RCC 7860 (cell line): ENCODE data around the gene ZNF853.
"Not testable (repeated sequence)": the region's sequence is repeated elsewhere in the genome, so short reads cannot be mapped to it uniquely, and the experiment has no call there.

Experiments
- DNase-seq: peaks from one replicate; pipeline ENCODE4 v3.0.0-alpha.2; 2015; ENCODE audit warnings: low spot score
- FAIRE-seq: peaks from 2 replicates; lab custom pipeline; 2012; peaks lifted over from hg19 to GRCh38; lab: Jason Lieb, UNC

The ZNF853 gene

DNA sequence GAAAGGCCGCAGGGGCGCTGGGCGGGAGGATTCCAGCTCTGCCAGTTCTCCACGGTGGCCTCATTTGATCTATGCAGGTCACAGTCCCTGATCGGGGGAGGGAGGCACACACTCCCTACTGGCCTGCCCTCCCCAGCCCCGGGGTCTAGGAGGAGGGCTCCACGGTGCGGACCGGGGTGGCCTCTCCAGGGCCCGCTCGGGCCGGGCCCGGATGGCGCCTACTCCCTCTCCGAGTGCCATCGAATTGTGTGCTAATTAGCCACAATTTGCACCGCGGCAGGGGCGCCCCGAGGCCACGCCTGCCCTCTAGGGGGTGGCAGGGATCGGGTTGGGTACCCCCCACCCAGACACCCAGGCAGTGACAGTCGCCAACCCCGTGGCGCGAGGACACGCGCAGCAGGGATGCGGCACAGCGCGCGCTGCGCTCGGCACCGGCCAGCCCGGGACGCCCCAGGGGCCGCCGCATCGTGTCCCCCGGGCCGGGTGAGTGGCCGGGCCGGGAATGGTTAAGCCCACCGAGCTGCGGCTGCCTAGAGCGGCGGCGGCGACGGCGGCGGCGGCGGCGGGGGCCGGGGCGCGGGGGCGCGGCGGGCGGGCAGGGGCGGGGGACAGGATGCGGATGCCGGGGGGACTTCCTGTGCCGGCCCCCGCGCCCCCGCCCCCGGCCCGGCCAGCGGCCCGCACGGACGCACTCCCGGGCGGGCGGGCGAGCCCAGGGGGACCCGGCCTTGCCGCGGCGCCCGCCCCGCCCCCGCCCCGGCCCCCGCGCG is at the start of gene ZNF853:
TSS of gene ZNF853 (plus strand) at position 658 of the 770 bp plus-strand sequence. CDS start 565 bp downstream, outside the sequence.
- no peak for FAIRE-seq
- DNase-seq: no peak

DNA sequence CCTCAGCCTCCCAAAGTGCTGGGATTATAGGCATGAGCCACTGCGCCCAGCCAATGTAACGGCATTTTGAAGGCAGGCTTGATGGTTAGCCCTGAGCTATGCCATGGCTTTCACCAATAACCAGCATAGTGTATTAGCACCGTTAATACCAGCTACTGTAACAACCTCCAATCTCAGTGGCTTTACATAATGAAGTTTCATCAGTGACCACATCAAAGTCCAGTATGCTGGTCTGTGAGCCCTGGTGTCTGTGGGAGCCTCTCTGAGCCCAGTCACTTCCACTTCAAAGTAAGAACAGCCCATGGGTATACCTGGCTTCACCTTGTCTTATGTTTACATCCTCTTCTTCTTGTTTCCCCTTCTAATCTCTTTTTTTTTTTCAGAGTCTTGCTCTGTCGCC is 49.8 kb upstream of the ZNF853 start:
- no peak for FAIRE-seq

DNA sequence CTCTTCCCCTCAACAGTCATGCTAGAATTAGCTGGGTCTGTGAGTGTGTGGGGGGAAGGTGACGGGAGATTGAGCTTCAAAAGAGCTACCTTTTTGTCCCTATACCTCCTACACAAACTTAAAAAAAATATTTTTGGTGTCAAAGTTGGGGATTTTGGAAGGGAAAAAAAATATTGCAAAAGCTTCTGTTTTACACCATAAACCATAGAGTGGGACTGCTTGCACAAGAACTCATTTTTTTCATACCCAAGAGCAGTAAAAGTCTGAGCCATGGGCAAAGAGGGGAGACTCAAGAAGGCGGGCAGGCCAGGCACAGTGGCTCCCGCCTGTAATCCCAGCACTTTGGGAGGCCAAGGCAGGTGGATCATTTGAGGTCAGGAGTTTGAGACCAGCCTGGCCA is 47.5 kb upstream of the ZNF853 start:
- FAIRE-seq: no peak
- no peak for DNase-seq

More for the DNA sequence above, 49.8 kb upstream of the ZNF853 start:
- DNase-seq: no peak

DNA sequence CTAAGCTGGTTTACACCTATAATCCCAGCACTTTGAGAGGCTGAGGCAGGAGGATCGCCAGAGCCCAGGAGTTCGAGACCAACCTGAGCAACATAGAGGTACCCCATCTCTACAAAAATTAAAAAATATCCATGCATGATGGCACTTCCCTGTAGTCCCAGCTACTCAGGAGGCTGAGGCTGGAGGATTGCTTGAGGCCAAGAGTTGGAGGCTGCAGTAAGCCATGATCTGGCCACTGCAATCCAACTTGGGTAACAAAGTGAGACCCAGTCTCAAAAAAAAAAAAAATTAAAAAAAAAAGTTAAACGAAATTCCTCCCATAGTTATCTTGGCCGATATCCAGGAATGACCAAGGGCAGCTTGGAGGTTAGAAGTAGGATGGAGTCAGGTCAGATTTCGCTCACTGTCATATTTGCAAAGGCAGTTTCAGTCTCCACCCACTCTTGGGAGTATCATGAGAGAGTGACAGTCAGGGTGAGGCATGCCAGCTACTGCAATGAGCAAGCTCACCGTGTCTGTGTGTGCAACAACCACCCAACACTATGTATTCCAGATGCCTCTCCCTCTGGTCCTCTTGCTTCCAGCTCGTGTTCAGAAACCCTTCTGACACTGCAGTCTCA is 44.1 kb upstream of the ZNF853 start:
- DNase-seq (no peak), FAIRE-seq (no peak)

DNA sequence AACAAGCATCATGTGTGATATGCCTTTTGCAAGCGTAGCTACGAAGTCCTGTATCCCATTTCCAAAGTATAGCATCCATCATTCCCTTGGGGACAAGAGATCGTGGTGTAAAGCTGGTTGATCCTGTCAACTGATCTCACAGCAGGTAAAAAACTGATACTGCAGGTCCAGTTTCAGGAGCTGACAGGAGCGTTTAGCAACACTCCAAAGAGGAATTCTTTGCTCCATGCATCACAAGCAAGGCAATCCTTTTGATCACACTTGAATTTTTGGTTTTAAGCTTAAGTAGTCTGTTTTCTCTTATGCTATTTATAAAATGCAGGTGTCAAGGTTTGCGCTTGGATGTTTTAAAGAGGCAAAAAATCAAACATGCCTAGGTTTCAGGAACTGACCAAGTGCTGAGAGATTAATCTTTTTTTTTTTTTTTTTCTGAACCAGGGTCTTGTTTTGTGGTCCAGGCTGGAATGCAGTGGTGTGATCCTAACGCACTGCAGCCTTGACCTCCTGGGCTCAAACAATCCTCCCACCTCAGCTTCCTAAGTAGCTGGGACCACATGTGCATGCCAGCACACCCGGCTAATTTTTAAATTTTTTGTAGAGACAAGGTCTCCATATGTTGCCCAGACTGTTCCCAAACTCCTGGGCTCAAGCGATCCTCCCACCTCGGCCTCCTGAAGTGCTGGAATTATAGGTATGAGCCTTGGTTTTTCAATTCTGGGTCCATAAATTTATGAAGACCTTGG is 40.0 kb upstream of the ZNF853 start:
- no peak for DNase-seq
- FAIRE-seq: no peak

DNA sequence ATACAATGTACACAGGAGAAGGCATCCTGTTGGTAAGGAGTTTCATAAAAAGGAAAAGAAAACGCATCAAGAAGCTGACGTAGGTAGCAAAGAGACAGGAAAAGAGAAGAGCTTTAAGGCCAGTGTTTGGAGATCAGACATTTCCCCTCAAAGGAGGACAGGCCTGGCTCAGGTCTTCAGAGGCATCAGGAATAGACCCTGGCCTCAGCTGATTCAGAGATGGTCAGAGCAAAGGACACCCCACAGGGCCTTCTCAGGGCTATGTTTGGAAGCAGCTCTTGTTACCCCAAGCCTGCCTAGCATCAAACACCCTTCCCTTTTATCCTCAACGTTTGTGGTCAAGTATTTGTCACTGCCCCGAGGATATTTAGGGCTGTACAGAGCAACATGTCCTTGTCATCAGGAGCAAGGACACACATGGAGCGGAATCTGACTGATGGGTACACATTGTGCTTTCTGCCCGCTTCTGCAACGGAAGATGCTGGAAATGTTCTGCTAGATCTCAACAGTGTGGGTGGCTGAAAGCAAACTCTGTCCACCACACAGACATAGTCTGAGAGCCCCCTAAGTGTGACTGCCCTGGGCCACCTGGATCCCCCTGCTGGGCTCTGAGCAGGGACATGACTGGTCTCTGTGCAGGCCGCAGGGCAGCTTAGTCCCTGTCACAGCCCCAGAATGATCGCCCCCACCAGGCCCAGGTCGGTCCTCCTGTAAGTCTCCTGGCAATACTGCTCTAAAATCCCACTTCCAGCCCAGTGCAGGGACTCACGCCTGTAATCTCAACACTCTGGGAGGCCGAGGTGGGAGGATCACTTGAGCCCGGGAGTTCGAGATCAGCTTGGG is 39.2 kb upstream of the ZNF853 start:
- DNase-seq (no peak), FAIRE-seq (no peak)

DNA sequence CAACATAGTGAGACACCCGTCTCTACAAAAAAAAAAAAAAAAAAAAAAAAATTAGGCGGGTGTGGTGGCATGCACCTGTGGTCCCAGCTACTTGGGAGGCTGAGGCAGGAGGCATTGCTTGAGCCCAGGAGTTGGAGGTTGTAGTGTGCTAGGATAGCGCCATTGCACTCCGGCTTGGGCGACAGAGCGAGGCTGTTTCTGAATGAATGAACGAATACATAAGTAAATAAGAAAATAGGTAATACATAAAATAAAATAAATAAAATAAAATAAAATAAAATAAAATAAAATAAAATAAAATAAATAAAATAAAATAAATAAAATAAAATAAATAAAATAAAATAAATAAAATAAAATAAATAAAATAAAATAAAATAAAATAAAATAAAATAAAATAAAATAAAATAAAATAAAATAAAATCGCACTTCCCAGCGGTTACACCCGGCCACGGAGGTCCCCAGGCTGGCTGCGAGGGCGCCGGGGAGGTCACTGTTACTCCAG is 38.5 kb upstream of the ZNF853 start:
- not testable (repeated sequence) for FAIRE-seq, DNase-seq

DNA sequence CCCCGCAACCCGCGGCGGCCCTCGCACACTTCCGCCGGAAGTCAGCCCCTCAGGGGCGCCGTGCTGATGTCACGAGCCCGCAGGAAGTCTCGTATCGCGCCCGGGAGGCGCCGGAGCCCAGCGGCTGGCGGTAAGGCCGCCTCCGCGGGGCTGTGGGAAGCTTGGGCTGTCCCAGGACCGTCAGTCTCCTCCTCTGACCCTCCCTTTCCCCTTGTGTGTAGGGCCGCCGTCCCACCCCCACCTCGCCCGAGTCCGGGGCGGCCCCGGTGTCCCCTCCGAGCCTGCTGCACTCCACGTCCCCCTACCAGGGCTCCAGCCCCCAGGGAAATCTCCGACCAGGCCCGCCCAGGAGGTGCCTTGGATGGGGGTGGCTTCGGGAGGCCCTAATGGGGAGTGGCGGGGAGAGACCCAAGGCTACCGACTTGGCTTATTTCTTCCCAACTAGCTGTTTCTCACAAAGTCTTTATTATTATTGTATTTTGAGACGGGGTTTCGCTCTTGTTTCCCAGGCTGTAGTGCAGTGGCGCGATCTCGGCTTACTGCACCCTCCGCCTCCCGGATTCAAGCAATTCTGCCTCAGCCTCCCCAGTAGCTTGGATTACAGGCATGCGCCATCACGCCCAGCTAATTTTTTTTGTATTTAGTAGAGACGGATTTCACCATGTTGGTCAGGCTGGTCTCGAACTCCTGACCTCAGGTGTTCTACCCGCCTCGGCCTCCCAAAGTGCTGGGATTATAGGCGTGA is 37.9 kb upstream of the ZNF853 start, which contains the start of gene ZDHHC4:
TSS of gene ZDHHC4 (plus strand) at position 86 of the 745 bp plus-strand sequence. CDS start 3,108 bp downstream, outside the sequence.
- DNase-seq (peak; percentile 66), FAIRE-seq (no peak)

DNA sequence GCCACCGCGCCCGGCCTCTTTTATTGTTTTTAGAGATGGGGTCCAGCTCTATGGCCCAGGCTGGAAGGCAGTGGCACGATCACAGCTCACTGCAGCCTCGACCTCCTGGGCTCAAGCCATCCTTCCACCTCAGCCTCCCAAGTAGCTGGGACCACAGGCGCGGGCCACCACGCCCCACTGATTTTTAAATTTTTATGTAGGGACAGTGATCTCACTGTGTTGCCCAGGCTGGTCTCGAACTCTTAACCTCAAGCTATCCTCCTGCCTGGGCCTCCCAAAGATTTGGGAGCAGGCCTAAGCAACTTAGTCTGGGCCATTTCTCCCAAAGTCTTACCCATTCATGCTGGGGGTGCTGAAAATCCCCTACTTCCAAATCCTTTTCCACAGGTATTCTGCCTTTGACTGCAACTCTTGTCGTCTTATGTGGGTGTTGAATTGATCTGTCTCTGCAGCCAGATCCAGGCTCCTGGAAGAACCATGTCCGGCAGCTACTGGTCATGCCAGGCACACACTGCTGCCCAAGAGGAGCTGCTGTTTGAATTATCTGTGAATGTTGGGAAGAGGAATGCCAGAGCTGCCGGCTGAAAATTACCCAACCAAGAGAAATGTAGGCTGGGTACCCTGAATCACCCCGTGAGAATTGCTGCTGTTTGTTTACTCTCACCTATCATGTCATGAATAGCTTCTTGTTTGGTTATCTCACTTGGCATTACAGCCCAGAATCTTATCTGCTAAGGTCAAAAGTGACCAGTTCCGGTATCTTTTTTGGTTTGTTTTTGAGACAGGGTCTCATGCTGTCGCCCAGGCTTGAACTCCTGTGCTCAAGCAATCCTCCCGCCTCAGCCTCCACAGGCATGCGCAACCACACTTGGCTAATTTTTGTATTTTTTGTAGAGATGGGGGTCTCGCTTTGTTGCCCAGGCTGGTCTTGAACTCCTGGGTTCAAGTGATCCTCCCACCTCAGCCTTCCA is 37.0 kb upstream of the ZNF853 start:
- FAIRE-seq: no peak

DNA sequence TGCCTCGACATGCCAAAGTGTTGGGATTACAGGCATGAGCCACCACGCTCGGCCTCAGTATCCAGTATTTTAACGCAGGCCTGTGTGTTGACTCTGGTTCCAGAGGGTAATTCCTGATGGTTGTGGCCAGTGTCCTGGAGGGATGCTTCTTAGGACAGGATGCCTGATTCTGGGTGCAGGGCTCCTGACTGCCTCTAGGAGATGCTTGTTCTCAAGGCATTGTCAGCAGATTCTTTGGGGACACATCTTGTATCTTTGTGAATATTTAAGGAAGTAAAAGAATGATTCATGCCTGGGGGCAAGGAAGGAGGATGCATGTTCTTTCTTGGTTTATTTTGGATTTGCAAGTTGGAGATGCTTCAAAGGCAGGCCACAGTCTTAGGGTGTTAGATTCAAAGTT is 36.0 kb upstream of the ZNF853 start:
- DNase-seq (no peak), FAIRE-seq (no peak)

More for the DNA sequence above, 37.0 kb upstream of the ZNF853 start:
- DNase-seq: no peak

DNA sequence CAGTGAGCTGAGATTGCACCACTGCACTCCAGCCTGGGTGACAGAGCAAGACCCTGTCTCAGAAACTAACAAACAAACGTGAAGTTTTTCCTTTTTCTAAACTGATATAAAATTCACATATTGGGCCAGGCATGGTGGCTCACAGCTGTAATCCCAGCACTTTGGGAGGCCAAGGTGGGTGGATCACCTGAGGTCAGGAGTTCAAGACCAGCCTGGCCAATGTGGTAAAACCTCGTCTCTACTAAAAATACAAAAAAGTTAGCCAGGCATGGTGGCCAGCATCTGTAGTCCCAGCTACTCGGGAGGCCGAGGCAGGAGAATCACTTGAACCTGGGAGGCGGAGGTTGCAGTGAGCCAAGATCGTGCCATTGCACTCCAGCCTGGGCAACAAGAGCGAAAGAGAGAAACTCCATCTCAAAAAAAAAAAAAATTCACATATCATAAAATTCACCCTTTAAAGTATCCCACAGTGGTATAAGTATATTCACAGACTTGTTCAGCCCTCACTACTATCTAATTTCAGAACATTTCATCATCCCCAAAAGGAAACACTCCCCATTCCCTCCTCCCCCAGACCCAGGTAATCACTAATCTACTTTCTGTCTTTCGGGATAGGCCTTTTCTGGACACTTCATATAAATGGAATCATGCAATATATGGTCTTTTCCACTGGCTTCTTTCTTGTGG is 29.5 kb upstream of the ZNF853 start:
- not testable (repeated sequence) for DNase-seq, FAIRE-seq

DNA sequence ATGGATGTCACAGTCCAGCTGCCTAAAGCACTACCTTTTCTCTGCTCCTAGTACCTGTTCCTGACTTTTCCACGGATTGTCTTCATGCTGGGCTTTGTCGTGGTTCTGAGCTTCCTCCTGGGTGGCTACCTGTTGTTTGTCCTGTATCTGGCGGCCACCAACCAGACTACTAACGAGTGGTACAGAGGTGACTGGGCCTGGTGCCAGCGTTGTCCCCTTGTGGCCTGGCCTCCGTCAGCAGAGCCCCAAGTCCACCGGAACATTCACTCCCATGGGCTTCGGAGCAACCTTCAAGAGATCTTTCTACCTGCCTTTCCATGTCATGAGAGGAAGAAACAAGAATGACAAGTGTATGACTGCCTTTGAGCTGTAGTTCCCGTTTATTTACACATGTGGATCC is 26.8 kb upstream of the ZNF853 start:
- DNase-seq: no peak
- no peak for FAIRE-seq

DNA sequence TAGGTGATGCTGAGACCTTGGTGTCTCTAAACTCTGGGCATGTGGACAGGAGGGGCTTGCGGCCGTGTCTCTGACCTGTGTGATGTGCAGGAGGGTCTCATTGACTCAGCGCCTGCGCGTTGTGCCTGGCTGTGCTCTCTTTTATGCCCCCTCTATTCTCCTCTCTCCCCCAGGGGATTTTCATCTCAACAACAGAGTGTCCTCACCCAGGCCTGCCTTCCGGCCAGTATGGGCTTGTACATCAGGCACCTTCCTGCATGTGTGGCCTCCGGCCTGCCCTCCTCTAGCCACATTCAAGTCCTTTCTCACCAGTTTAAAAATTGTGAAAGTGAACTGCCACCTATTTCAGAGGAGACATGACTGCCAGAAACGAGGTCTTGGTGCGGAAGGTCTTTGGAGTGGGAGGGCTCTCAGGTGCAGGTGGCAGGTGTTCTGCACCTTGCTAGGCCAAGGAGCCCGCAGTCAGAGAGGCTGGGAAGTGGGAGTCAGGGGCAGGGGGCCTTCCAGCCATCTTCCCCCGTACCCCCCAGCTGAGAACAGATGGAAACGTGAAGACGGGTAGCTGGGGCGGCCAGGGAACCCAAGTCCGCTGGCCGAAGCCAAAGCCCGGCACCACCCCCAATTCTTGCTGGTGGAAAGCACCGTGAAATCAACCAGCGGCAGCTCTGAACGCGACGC is 26.1 kb upstream of the ZNF853 start:
- DNase-seq (no peak), FAIRE-seq (no peak)

DNA sequence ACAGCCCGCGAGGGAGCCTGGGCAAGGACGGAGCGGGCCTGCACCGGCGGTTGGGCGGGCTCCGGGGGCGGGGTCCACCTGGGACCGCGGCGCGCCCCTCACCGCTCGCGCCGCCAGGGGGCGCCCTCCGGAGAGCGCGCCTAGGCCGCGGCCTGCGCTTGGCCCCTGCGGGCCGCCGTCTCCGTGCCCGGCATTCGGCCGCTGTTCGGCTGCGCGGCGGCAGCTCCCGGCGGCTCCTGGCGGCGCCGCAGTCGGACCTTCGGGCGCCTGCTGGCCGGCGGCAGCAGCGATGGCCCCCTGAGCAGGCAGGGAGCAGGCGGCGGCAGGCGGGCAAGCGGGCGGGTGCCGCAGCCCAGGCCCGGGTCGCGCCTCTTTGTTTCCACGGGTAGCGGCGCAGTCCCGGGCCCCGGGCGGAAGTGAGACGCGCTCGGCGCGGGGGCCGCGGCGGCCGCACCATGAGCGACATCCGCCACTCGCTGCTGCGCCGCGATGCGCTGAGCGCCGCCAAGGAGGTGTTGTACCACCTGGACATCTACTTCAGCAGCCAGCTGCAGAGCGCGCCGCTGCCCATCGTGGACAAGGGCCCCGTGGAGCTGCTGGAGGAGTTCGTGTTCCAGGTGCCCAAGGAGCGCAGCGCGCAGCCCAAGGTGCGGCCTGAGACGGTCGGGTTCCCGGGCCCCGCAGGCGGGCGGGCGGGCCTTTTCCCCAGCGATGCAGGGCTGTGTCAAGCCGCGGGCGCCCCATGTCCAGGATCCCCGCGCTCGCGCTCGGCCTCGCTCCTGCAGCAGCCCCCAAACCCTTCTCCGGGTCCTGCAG is 25.4 kb upstream of the ZNF853 start, which contains the start of gene INTS15:
TSS of gene INTS15 (plus strand) at position 193 of the 816 bp plus-strand sequence. CDS start at position 456, 263 bp downstream.
- DNase-seq (peak; percentile 54), FAIRE-seq (no peak)

DNA sequence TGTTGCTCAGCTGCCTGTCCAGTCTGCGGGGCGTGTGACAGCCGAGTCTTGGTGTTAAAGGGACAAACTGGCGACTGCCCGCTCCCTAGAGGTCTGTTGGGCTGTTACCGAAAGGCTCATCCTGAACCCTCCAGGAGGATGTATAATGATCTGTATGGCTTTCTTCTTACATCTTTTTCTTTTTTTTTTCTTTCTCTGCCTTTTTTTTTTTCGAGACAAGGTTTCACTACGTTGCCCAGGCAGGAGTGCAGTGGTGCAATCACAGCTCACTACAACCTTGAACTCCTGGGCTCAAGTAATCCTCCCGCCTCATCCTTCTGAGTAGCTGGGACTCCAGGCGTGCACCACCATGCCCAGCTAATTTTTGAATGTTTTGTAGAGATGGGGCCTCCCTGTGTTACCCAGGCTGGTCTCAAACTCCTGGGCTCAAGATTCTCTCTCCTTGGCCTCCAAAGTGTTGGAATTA is 24.7 kb upstream of the ZNF853 start:
- FAIRE-seq (no peak), DNase-seq (peak; percentile 10)

DNA sequence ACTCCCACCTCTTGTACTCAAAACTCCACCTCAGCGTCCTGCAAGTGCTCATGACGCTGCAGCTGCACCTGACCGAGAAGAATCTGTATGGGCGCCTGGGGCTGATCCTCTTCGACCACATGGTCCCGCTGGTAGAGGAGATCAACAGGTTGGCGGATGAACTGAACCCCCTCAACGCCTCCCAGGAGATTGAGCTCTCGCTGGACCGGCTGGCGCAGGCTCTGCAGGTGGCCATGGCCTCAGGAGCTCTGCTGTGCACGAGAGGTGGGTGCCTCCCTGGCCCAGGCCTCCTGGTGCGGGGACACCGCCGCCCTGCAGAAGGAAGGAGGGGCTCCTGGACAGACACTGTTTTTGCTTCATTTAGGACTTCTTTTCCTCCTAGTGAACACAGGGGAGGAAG is 15.3 kb upstream of the ZNF853 start:
- FAIRE-seq: no peak
- no peak for DNase-seq
